Uterus (tissue), 2 donors: ENCODE data around the gene SHH.

Source experiments
- POLR2A ChIP-seq, 2 donors: fragments of 450-650 bp; IDR thresholded peaks; one replicate each; pipeline ENCODE4 v1.6.1; 2016; ENCODE audit warnings: antibody characterized with exemption in 2 of 2, mild to moderate bottlenecking in 1 of 2, moderate library complexity in 1 of 2
- TF ChIP-seq, protein P1 (sequence below), 4 experiments: fragments of 200-600 bp in 2 of 4; fragments of 450-650 bp in 2 of 4; sonication (generic) in 2 of 4; IDR thresholded peaks; one replicate each; pipeline ENCODE4 v1.5.1; 2016 to 2019; ENCODE audit warnings: antibody characterized with exemption in 4 of 4, mild to moderate bottlenecking in 2 of 4, moderate library complexity in 1 of 4

GRCh38 chr7:155780884-155781283, 31.4 kb downstream of the SHH start:
- TF ChIP-seq POLR2A (IDR thresholded peaks at IDR 0.05), result no peak
- TF ChIP-seq, protein P1, sequence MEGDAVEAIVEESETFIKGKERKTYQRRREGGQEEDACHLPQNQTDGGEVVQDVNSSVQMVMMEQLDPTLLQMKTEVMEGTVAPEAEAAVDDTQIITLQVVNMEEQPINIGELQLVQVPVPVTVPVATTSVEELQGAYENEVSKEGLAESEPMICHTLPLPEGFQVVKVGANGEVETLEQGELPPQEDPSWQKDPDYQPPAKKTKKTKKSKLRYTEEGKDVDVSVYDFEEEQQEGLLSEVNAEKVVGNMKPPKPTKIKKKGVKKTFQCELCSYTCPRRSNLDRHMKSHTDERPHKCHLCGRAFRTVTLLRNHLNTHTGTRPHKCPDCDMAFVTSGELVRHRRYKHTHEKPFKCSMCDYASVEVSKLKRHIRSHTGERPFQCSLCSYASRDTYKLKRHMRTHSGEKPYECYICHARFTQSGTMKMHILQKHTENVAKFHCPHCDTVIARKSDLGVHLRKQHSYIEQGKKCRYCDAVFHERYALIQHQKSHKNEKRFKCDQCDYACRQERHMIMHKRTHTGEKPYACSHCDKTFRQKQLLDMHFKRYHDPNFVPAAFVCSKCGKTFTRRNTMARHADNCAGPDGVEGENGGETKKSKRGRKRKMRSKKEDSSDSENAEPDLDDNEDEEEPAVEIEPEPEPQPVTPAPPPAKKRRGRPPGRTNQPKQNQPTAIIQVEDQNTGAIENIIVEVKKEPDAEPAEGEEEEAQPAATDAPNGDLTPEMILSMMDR (IDR thresholded peaks at IDR 0.05), result no peak
